ENCODE results near the gene ASPSCR1.

DNA sequence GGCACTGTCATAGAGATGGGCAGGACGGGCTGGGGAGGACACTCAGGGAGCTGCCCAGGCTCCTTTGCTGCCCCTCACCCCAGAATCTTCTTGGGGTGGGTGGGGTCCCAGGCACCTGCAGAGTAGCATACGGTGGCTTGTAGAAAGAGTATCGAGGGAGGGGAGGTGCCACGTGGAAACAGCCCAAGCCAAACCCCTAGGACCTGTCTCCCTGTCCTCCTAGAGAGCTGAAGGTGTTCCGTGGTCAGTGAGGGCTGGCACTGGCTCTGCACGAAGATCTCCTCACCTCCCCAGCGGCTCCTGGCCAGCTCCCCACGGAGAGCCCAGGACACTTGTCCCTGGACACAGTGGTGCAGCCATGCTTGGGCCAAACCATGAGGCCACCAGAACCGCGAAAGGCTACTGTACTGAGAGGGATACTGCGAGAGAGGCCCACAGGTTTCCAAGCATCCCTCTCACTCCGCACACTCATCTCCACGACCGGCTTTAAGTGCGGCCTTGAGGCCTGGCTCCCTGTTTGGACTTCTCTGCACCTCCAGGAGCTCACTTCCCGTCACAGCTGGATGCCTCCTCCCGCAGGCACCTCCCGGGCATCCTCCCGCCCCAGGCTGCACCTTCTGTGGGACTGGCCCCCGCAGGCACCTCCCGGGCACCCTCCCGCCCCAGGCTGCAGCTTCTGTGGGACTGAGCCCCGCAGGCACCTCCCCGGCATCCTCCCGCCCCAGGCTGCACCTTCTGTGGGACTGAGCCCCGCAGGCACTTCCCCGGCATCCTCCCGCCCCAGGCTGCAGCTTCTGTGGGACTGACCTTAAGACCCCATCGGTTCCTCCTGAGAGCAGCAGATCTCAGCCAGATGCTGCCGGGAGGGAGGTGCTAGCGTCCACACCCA, 47.9 kb upstream of the ASPSCR1 start:
- TF ChIP-seq CTCF (IDR thresholded peaks at IDR 0.05) (no peak), POLR2A (IDR thresholded peaks at IDR 0.05) (no peak)

Data from esophagus squamous epithelium (tissue), 4 donors.